ENCODE data around the gene TBC1D22A. TPM values are rescaled to one million over a fixed set of nuclear protein-coding genes. Genes with fewer than 3 reads are reported as not detected.

The TBC1D22A gene
- total RNA-seq, 6 experiments from 2014 or later: 20.4 to 24.1 (median 22.2) TPM

- H3K4me1 Mint-ChIP-seq (ENCODE audit: low read depth): no peaks in the 10 kb centered on the region
- no peak overlapping the region for H3K27ac Mint-ChIP-seq
- no peaks in the 10 kb centered on the region for H3K36me3 Mint-ChIP-seq (ENCODE audit: low read depth)
- H3K27me3 Mint-ChIP-seq (ENCODE audit: insufficient read depth): peaks cover 6% of the 10 kb centered on the region; the same call in 1 of the 2 replicates
- no peak for TF ChIP-seq CTCF (IDR thresholded peaks at IDR 0.05)
- H3K4me3 Mint-ChIP-seq: no peak overlapping the region
- H3K9me3 Mint-ChIP-seq: peaks cover 16% of the 10 kb centered on the region
- no peak for DNase-seq
Observed at GRCh38 chr22:47188261-47189055, 426.0 kb downstream of the TBC1D22A start.

- no peak for DNase-seq
- TF ChIP-seq CTCF (IDR thresholded peaks at IDR 0.05): no peak
- no peak overlapping the region for H3K4me3 Mint-ChIP-seq
- peaks cover 6% of the 10 kb centered on the region; the same call in 1 of the 2 replicates for H3K27me3 Mint-ChIP-seq (ENCODE audit: insufficient read depth)
- no peaks in the 10 kb centered on the region for H3K4me1 Mint-ChIP-seq (ENCODE audit: low read depth)
- peaks cover 14% of the 10 kb centered on the region for H3K9me3 Mint-ChIP-seq
- no peaks in the 10 kb centered on the region for H3K36me3 Mint-ChIP-seq (ENCODE audit: low read depth)
- no peak overlapping the region for H3K27ac Mint-ChIP-seq
Observed at GRCh38 chr22:47189056-47189916, 426.8 kb downstream of the TBC1D22A start.

- no peak for TF ChIP-seq CTCF (IDR thresholded peaks at IDR 0.05)
- no peaks in the 10 kb centered on the region for H3K36me3 Mint-ChIP-seq (ENCODE audit: low read depth)
- no peak overlapping the region for H3K27ac Mint-ChIP-seq
- no peak overlapping the region for H3K4me3 Mint-ChIP-seq
- peaks cover 5% of the 10 kb centered on the region for H3K9me3 Mint-ChIP-seq
- DNase-seq: no peak
- H3K27me3 Mint-ChIP-seq (ENCODE audit: insufficient read depth): peaks cover 7% of the 10 kb centered on the region
- H3K4me1 Mint-ChIP-seq (ENCODE audit: low read depth): no peaks in the 10 kb centered on the region
Observed at GRCh38 chr22:47190276-47190956, 428.0 kb downstream of the TBC1D22A start.

GRCh38 chr22:47190957-47191670, 428.7 kb downstream of the TBC1D22A start:
- Mint-ChIP-seq H3K4me1 (ENCODE audit: low read depth) (no peaks in the 10 kb centered on the region), H3K27me3 (ENCODE audit: insufficient read depth) (peaks cover 10% of the 10 kb centered on the region), H3K4me3 (no peak overlapping the region), H3K36me3 (ENCODE audit: low read depth) (no peaks in the 10 kb centered on the region), H3K9me3 (no peaks in the 10 kb centered on the region), H3K27ac (no peak overlapping the region)
- no peak for DNase-seq
- 0 out of 2 replicates have a peak, but pooled peaks have one; percentile 8 for TF ChIP-seq CTCF (IDR thresholded peaks at IDR 0.05)

Data from HFFc6 (cell line).